ENCODE results near the gene BCAR3.
"Not testable (repeated sequence)": the region's sequence is repeated elsewhere in the genome, so short reads cannot be mapped to it uniquely, and the experiment has no call there.

BCAR3 gene

GRCh38 chr1:93705892-93706500 lies 24.4 kb upstream of the BCAR3 start:
- no peak for DNase-seq

GRCh38 chr1:93704052-93704451 lies 22.4 kb upstream of the BCAR3 start:
- no peak for DNase-seq

- DNase-seq, result no peak
Observed at GRCh38 chr1:93703643-93704042, 22.0 kb upstream of the BCAR3 start.

GRCh38 chr1:93702828-93703183 lies 21.2 kb upstream of the BCAR3 start:
- DNase-seq, result no peak

GRCh38 chr1:93702111-93702827 lies 20.6 kb upstream of the BCAR3 start:
- no peak for DNase-seq

- peak; percentile 38 for DNase-seq
Observed at GRCh38 chr1:93701629-93702028, 20.0 kb upstream of the BCAR3 start.

GRCh38 chr1:93700532-93701469 lies 19.2 kb upstream of the BCAR3 start:
- no peak for DNase-seq

GRCh38 chr1:93699503-93700168 lies 18.0 kb upstream of the BCAR3 start:
- DNase-seq, result no peak

- no peak for DNase-seq
Observed at GRCh38 chr1:93699049-93699384, 17.4 kb upstream of the BCAR3 start.

- DNase-seq, result no peak
Observed at GRCh38 chr1:93698329-93699048, 16.9 kb upstream of the BCAR3 start.

GRCh38 chr1:93697566-93697965 lies 15.9 kb upstream of the BCAR3 start:
- not testable (repeated sequence) for DNase-seq

- no peak for DNase-seq
Observed at GRCh38 chr1:93695411-93696005, 13.9 kb upstream of the BCAR3 start.

GRCh38 chr1:93694819-93695218 lies 13.2 kb upstream of the BCAR3 start:
- DNase-seq, result no peak

GRCh38 chr1:93694039-93694438 lies 12.4 kb upstream of the BCAR3 start:
- no peak for DNase-seq

- peak; percentile 54 for DNase-seq
Observed at GRCh38 chr1:93692983-93693591, 11.4 kb upstream of the BCAR3 start.

GRCh38 chr1:93692451-93692861 lies 10.8 kb upstream of the BCAR3 start:
- DNase-seq, result no peak

GRCh38 chr1:93692026-93692425 lies 10.4 kb upstream of the BCAR3 start:
- no peak for DNase-seq

GRCh38 chr1:93690921-93691789 lies 9.5 kb upstream of the BCAR3 start:
- no peak for DNase-seq

GRCh38 chr1:93690341-93690740 lies 8.7 kb upstream of the BCAR3 start:
- no peak for DNase-seq

GRCh38 chr1:93689521-93690223 lies 8.0 kb upstream of the BCAR3 start:
- no peak for DNase-seq
